DOHH2 (cell line): Measurements from ENCODE around the gene MYH7B.

Experiments
- H3F3A ChIP-seq: fragments of 200-600 bp; sonication (generic), shearing (Covaris generic); 2 replicates; pipeline ENCODE4 v1.6.0; 2016; ENCODE audit warnings: antibody characterized with exemption, mild to moderate bottlenecking; ENCODE audit not compliant: control insufficient read depth, insufficient read depth
- H3K27ac ChIP-seq: fragments of 200-600 bp; sonication (generic); 2 replicates; pipeline ENCODE4 v1.5.1; 2014; ENCODE audit warnings: low read depth, mild to moderate bottlenecking, low read length, moderate library complexity
- H3K27me3 ChIP-seq: fragments of 200-600 bp; sonication (generic); 2 replicates; pipeline ENCODE4 v1.6.1; 2014; ENCODE audit warnings: mild to moderate bottlenecking, low read length, mixed read lengths; ENCODE audit not compliant: control insufficient read depth
- H3K36me3 ChIP-seq: fragments of 200-600 bp; sonication (generic); 2 replicates; pipeline ENCODE4 v1.6.1; 2014; ENCODE audit warnings: mild to moderate bottlenecking, low read length, moderate library complexity, mixed read lengths; ENCODE audit not compliant: control insufficient read depth
- H3K4me1 ChIP-seq: fragments of 200-600 bp; sonication (generic); 2 replicates; pipeline ENCODE4 v1.6.1; 2014; ENCODE audit warnings: mild to moderate bottlenecking, low read length, mixed read lengths; ENCODE audit not compliant: control insufficient read depth
- H3K4me2 ChIP-seq: fragments of 200-600 bp; sonication (generic); 2 replicates; pipeline ENCODE4 v1.6.0; 2014; ENCODE audit warnings: mild to moderate bottlenecking, low read length, moderate library complexity
- H3K4me3 ChIP-seq: fragments of 200-600 bp; sonication (generic); 2 replicates; pipeline ENCODE4 v1.5.1; 2014; ENCODE audit warnings: mild to moderate bottlenecking, low read length, mixed read lengths
- H3K79me2 ChIP-seq: fragments of 200-600 bp; sonication (generic); 2 replicates; pipeline ENCODE4 v1.6.1; 2014; ENCODE audit warnings: mild to moderate bottlenecking, low read length, mixed read lengths; ENCODE audit not compliant: control insufficient read depth
- H3K9me2 ChIP-seq: fragments of 200-600 bp; sonication (generic); replicated peaks from 2 replicates; pipeline ENCODE4 v1.6.1; 2014; ENCODE audit warnings: mild to moderate bottlenecking, low read length, mixed read lengths; ENCODE audit not compliant: control insufficient read depth
- H3K9me3 ChIP-seq: fragments of 200-600 bp; sonication (generic); 2 replicates; pipeline ENCODE4 v1.6.1; 2014; ENCODE audit warnings: antibody characterized with exemption, low read length, mixed read lengths; ENCODE audit not compliant: control insufficient read depth, insufficient read depth
- H4K20me1 ChIP-seq: fragments of 200-600 bp; sonication (generic); 2 replicates; pipeline ENCODE4 v1.6.0; 2014; ENCODE audit warnings: low read depth, mild to moderate bottlenecking, antibody characterized with exemption, low read length, moderate library complexity; ENCODE audit not compliant: control insufficient read depth, insufficient read depth
- CTCF ChIP-seq: fragments of 200-600 bp; sonication (generic); IDR thresholded peaks from one replicate; pipeline ENCODE4 v1.5.1; 2014; ENCODE audit warnings: antibody characterized with exemption, mild to moderate bottlenecking, low read depth, low read length; ENCODE audit not compliant: poor library complexity, severe bottlenecking
- EZH2phosphoT487 ChIP-seq: fragments of 200-600 bp; sonication (generic); IDR thresholded peaks from 2 replicates; pipeline ENCODE4 v1.6.1; 2017; ENCODE audit warnings: borderline replicate concordance, mild to moderate bottlenecking, antibody characterized with exemption, low read length, moderate library complexity, mixed read lengths

MYH7B gene

DNA sequence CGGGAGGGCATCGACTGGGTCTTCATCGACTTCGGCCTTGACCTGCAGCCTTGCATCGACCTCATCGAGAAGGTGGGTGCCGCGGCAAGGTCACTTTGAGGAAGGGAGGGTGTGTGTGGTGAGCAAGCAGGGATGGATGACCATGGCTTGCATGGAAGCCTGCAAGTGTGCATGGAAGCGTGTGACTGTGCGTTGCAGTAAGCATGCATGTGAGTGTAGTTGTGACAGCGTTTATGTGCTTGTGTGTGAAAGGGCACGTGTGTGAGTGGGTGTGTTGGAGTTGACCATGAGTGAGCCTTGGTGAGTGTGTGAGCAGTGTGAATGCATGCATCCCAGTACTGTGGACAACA is 32.5 kb downstream of the MYH7B start:
- H3K9me2 ChIP-seq: no peaks in the 10 kb centered on the region
- TF ChIP-seq CTCF: no peak
- no peak for TF ChIP-seq EZH2phosphoT487
- H4K20me1 ChIP-seq: peaks cover 3% of the 10 kb centered on the region; the same call in 1 of the 2 replicates

GRCh38 chr20:34989118-34989517 is 33.5 kb downstream of the MYH7B start:
- Histone ChIP-seq H3K4me3 (no peak overlapping the region), H3K27me3 (peaks cover under 1% of the 10 kb centered on the region; the same call in 1 of the 2 replicates), H4K20me1 (peaks cover 3% of the 10 kb centered on the region; the same call in 1 of the 2 replicates), H3K79me2 (no peaks in the 10 kb centered on the region), H3K36me3 (no peaks in the 10 kb centered on the region), H3K4me2 (no peak overlapping the region), H3K27ac (no peak overlapping the region), H3K9me2 (no peaks in the 10 kb centered on the region), H3K4me1 (no peaks in the 10 kb centered on the region), H3K9me3 (no peaks in the 10 kb centered on the region), H3F3A (no peaks in the 10 kb centered on the region)
- TF ChIP-seq EZH2phosphoT487 (no peak), CTCF (no peak)

More for the DNA sequence above, 32.5 kb downstream of the MYH7B start:
- Histone ChIP-seq H3K9me3 (no peaks in the 10 kb centered on the region), H3K27ac (no peak overlapping the region), H3K4me2 (no peak overlapping the region), H3K36me3 (no peaks in the 10 kb centered on the region), H3F3A (no peaks in the 10 kb centered on the region), H3K79me2 (no peaks in the 10 kb centered on the region), H3K27me3 (peaks cover 9% of the 10 kb centered on the region), H3K4me1 (no peaks in the 10 kb centered on the region), H3K4me3 (no peak overlapping the region)

- H3F3A ChIP-seq: no peaks in the 10 kb centered on the region
- no peak overlapping the region for H3K27ac ChIP-seq
- no peaks in the 10 kb centered on the region for H3K36me3 ChIP-seq
- H3K4me1 ChIP-seq: no peaks in the 10 kb centered on the region
- peaks cover 3% of the 10 kb centered on the region; the same call in 1 of the 2 replicates for H4K20me1 ChIP-seq
- H3K9me2 ChIP-seq: no peaks in the 10 kb centered on the region
- TF ChIP-seq CTCF (no peak), EZH2phosphoT487 (no peak)
- no peaks in the 10 kb centered on the region for H3K79me2 ChIP-seq
- no peaks in the 10 kb centered on the region for H3K9me3 ChIP-seq
- no peak overlapping the region for H3K4me3 ChIP-seq
- no peak overlapping the region for H3K4me2 ChIP-seq
- no peaks in the 10 kb centered on the region for H3K27me3 ChIP-seq
Observed at GRCh38 chr20:34989670-34990069, 34.0 kb downstream of the MYH7B start.

GRCh38 chr20:34990231-34990630 is 34.6 kb downstream of the MYH7B start:
- no peaks in the 10 kb centered on the region for H3K9me2 ChIP-seq

More at GRCh38 chr20:34990231-34990630, 34.6 kb downstream of the MYH7B start:
- Histone ChIP-seq H3K4me3 (no peak overlapping the region), H4K20me1 (peaks cover 3% of the 10 kb centered on the region; the same call in 1 of the 2 replicates), H3K79me2 (no peaks in the 10 kb centered on the region), H3K27ac (no peak overlapping the region), H3K4me2 (no peak overlapping the region), H3K27me3 (no peaks in the 10 kb centered on the region), H3K9me3 (no peaks in the 10 kb centered on the region), H3K36me3 (no peaks in the 10 kb centered on the region), H3K4me1 (no peaks in the 10 kb centered on the region), H3F3A (no peaks in the 10 kb centered on the region)
- no peak for TF ChIP-seq CTCF
- TF ChIP-seq EZH2phosphoT487: no peak
